H9 (cell line): ENCODE measurements around the gene DEFB125. TPM values are rescaled to one million over a fixed set of nuclear protein-coding genes. Genes with fewer than 3 reads are reported as not detected.

Experiments
- DNase-seq: peaks from one replicate; pipeline ENCODE4 v3.0.0-alpha.2; 2017
- H2AFZ ChIP-seq: one replicate; pipeline ENCODE4 v1.6.1; 2013; ENCODE audit warnings: mild to moderate bottlenecking, low read length, control low read depth, moderate library complexity
- H2AK5ac ChIP-seq: 2 replicates; pipeline ENCODE4 v1.6.1; 2013; ENCODE audit warnings: low read length, control low read depth, mixed read lengths; ENCODE audit not compliant: insufficient read length
- H2BK120ac ChIP-seq: one replicate; pipeline ENCODE4 v1.6.1; 2013; ENCODE audit warnings: low read depth, mild to moderate bottlenecking, low read length, control low read depth, inconsistent platforms; ENCODE audit not compliant: poor library complexity, severe bottlenecking
- H2BK12ac ChIP-seq: 2 replicates; pipeline ENCODE4 v1.6.1; 2013; ENCODE audit warnings: low read length, control low read depth, mixed read lengths, low read depth; ENCODE audit not compliant: insufficient read length
- H2BK15ac ChIP-seq: 2 replicates; pipeline ENCODE4 v1.6.1; 2013; ENCODE audit warnings: low read depth, low read length, control low read depth
- H2BK20ac ChIP-seq: one replicate; pipeline ENCODE4 v1.6.1; 2013; ENCODE audit warnings: low read depth, mild to moderate bottlenecking, low read length, control low read depth, inconsistent platforms; ENCODE audit not compliant: poor library complexity, severe bottlenecking
- H2BK5ac ChIP-seq: 2 replicates; pipeline ENCODE4 v1.6.1; 2013; ENCODE audit warnings: low read length, control low read depth, mixed read lengths; ENCODE audit not compliant: insufficient read length
- H3K14ac ChIP-seq: 2 replicates; pipeline ENCODE4 v1.6.1; 2013; ENCODE audit warnings: low read length, control low read depth; ENCODE audit not compliant: insufficient read depth
- H3K18ac ChIP-seq: 2 replicates; pipeline ENCODE4 v1.6.1; 2013; ENCODE audit warnings: low read depth, mild to moderate bottlenecking, mixed read lengths, low read length, control low read depth; ENCODE audit not compliant: insufficient read length
- H3K23ac ChIP-seq: 2 replicates; pipeline ENCODE4 v1.6.1; 2013; ENCODE audit warnings: low read length, control low read depth, mixed read lengths, low read depth; ENCODE audit not compliant: insufficient read length
- H3K23me2 ChIP-seq: 2 replicates; pipeline ENCODE4 v1.6.1; 2013; ENCODE audit warnings: low read depth, mild to moderate bottlenecking, mixed read lengths, low read length, control low read depth; ENCODE audit not compliant: insufficient read length, poor library complexity, severe bottlenecking
- H3K27ac ChIP-seq: 2 replicates; pipeline ENCODE4 v1.5.1; 2013; ENCODE audit warnings: low read length, control low read depth, mixed read lengths, low read depth; ENCODE audit not compliant: insufficient read length
- H3K27me3 ChIP-seq: 2 replicates; pipeline ENCODE4 v1.6.1; 2013; ENCODE audit warnings: low read length, control low read depth, inconsistent platforms; ENCODE audit not compliant: insufficient read depth
- H3K4ac ChIP-seq: 2 replicates; pipeline ENCODE4 v1.6.1; 2013; ENCODE audit warnings: low read depth, mild to moderate bottlenecking, control low read depth, inconsistent platforms, low read length, moderate library complexity
- H3K4me1 ChIP-seq: 2 replicates; pipeline ENCODE4 v1.6.1; 2013; ENCODE audit warnings: low read length, control low read depth, inconsistent platforms; ENCODE audit not compliant: insufficient read depth
- H3K4me2 ChIP-seq: 2 replicates; pipeline ENCODE4 v1.6.1; 2013; ENCODE audit warnings: low read length, control low read depth, mixed read lengths; ENCODE audit not compliant: insufficient read length, insufficient read depth
- H3K56ac ChIP-seq: 2 replicates; pipeline ENCODE4 v1.6.1; 2013; ENCODE audit warnings: low read depth, mild to moderate bottlenecking, mixed read lengths, low read length, control low read depth; ENCODE audit not compliant: insufficient read length
- H3K79me1 ChIP-seq: 2 replicates; pipeline ENCODE4 v1.6.1; 2013; ENCODE audit warnings: low read depth, mild to moderate bottlenecking, moderate library complexity, low read length, control low read depth, inconsistent platforms; ENCODE audit not compliant: insufficient read depth, poor library complexity, severe bottlenecking
- H3K79me2 ChIP-seq: 2 replicates; pipeline ENCODE4 v1.6.1; 2013; ENCODE audit warnings: low read length, control low read depth, inconsistent platforms; ENCODE audit not compliant: insufficient read depth
- H3K9ac ChIP-seq: 2 replicates; pipeline ENCODE4 v1.6.1; 2013; ENCODE audit warnings: low read length, control low read depth, mixed read lengths; ENCODE audit not compliant: insufficient read length; ENCODE audit errors: extremely low read depth
- H3K9me3 ChIP-seq: one replicate; pipeline ENCODE4 v1.6.1; 2013; ENCODE audit warnings: low read depth, low read length, inconsistent platforms; ENCODE audit not compliant: control insufficient read depth
- H3T11ph ChIP-seq: one replicate; pipeline ENCODE4 v1.6.1; 2013; ENCODE audit warnings: mild to moderate bottlenecking, low read length, control low read depth, inconsistent platforms
- H4K20me1 ChIP-seq: one replicate; pipeline ENCODE4 v1.6.1; 2013; ENCODE audit not compliant: control insufficient read depth, insufficient read length, insufficient read depth
- H4K5ac ChIP-seq: 2 replicates; pipeline ENCODE4 v1.6.1; 2013; ENCODE audit warnings: low read depth, mild to moderate bottlenecking, mixed read lengths, low read length, control low read depth; ENCODE audit not compliant: insufficient read length
- H4K8ac ChIP-seq: replicated peaks from 2 replicates; pipeline ENCODE4 v1.6.1; 2013; ENCODE audit warnings: low read length, control low read depth, mixed read lengths, low read depth; ENCODE audit not compliant: insufficient read length
- H4K91ac ChIP-seq: 2 replicates; pipeline ENCODE4 v1.6.1; 2013; ENCODE audit warnings: low read depth, mild to moderate bottlenecking, moderate library complexity, mixed read lengths, low read length, control low read depth; ENCODE audit not compliant: insufficient read length
- H3K27ac Mint-ChIP-seq, 3 experiments: 2 replicates in 2 of 3; 3 replicates in 1 of 3; pipeline ENCODE4 v1.8.0; 2020 to 2021; ENCODE audit warnings: mixed read lengths in 3 of 3, mild to moderate bottlenecking in 1 of 3, moderate library complexity in 1 of 3
- H3K27me3 Mint-ChIP-seq: 2 replicates; pipeline ENCODE4 v1.8.0; 2021; ENCODE audit warnings: low read depth, mild to moderate bottlenecking, moderate library complexity, mixed read lengths
- H3K36me3 Mint-ChIP-seq, 3 experiments: 2 replicates in 2 of 3; 3 replicates in 1 of 3; pipeline ENCODE4 v1.8.0; 2020 to 2021; ENCODE audit warnings: low read depth in 3 of 3, mixed read lengths in 3 of 3; ENCODE audit not compliant: insufficient read depth in 1 of 3
- H3K4me1 Mint-ChIP-seq, 2 experiments: 2 replicates each; pipeline ENCODE4 v1.8.0; 2020; ENCODE audit warnings: mixed read lengths in 2 of 2
- H3K4me3 Mint-ChIP-seq, 2 experiments: 2 replicates in 1 of 2; 3 replicates in 1 of 2; pipeline ENCODE4 v1.8.0; 2020 to 2021; ENCODE audit warnings: mild to moderate bottlenecking in 2 of 2, mixed read lengths in 2 of 2, moderate library complexity in 1 of 2
- H3K9me3 Mint-ChIP-seq, 2 experiments: 2 replicates in 1 of 2; 3 replicates in 1 of 2; pipeline ENCODE4 v1.8.0; 2020; ENCODE audit warnings: mild to moderate bottlenecking in 2 of 2, mixed read lengths in 2 of 2, moderate library complexity in 1 of 2
- CTCF ChIP-seq: fragments of 200-600 bp; sonication (generic); conservative IDR thresholded peaks from 3 replicates; pipeline ENCODE4 v1.8.0; 2021; ENCODE audit warnings: antibody characterized with exemption, mild to moderate bottlenecking
- total RNA-seq: library from RNA; stranded (reverse); gene quantifications from 2 replicates; pipeline ENCODE4 v1.2.1, GENCODE V29; 2021

The DEFB125 gene
- total RNA-seq, 1 experiment from 2014 or later, result not detected

- Mint-ChIP-seq H3K27me3 (peaks cover 39% of the 10 kb centered on the region), H3K9me3 (peaks cover 3 to 95% of the 10 kb centered on the region in 2 experiments; a peak in 4 of 5 replicates), H3K4me1 (no peaks in the 10 kb centered on the region), H3K4me3 (no peak overlapping the region), H3K27ac (no peak overlapping the region), H3K36me3 (peaks cover 0 to 4% (median 0%) of the 10 kb centered on the region in 3 experiments; a peak in 1 of 7 replicates)
- no peak overlapping the region for H3K18ac ChIP-seq
- TF ChIP-seq CTCF, result no peak
- H2BK120ac ChIP-seq, result no peak overlapping the region
- H2BK15ac ChIP-seq, result no peak overlapping the region
- DNase-seq, result no peak
- H3K27me3 ChIP-seq, result no peaks in the 10 kb centered on the region
- no peaks in the 10 kb centered on the region for H3K23me2 ChIP-seq
- no peak overlapping the region for H3K4ac ChIP-seq
- H4K8ac ChIP-seq, result no peak overlapping the region
- no peaks in the 10 kb centered on the region for H3K79me2 ChIP-seq
- no peak overlapping the region for H3K14ac ChIP-seq
- H4K20me1 ChIP-seq, result no peaks in the 10 kb centered on the region
- H2BK12ac ChIP-seq, result no peak overlapping the region
- no peak overlapping the region for H3K56ac ChIP-seq
- no peak overlapping the region for H3K23ac ChIP-seq
- no peaks in the 10 kb centered on the region for H3K79me1 ChIP-seq
- no peak overlapping the region for H4K5ac ChIP-seq
- H2BK20ac ChIP-seq, result no peak overlapping the region
- H2AK5ac ChIP-seq, result no peak overlapping the region
- H2BK5ac ChIP-seq, result no peak overlapping the region
- H2AFZ ChIP-seq, result no peak overlapping the region
- H3K4me2 ChIP-seq, result no peak overlapping the region
- no peak overlapping the region for H4K91ac ChIP-seq
- no peaks in the 10 kb centered on the region for H3K4me1 ChIP-seq
- no peak overlapping the region for H3K9ac ChIP-seq
- H3T11ph ChIP-seq, result no peak overlapping the region
- H3K27ac ChIP-seq, result no peak overlapping the region
- peaks cover 58% of the 10 kb centered on the region for H3K9me3 ChIP-seq
These were observed 24.9 kb downstream of the DEFB125 start for GRCh38 chr20:112396-112795.
